Measurements from ENCODE around the gene IFI27L1. TPM values are rescaled to one million over a fixed set of nuclear protein-coding genes. Genes with fewer than 3 reads are reported as not detected.

Gene IFI27L1
- total RNA-seq, 1 experiment from 2014 or later = 12.7 TPM

DNA sequence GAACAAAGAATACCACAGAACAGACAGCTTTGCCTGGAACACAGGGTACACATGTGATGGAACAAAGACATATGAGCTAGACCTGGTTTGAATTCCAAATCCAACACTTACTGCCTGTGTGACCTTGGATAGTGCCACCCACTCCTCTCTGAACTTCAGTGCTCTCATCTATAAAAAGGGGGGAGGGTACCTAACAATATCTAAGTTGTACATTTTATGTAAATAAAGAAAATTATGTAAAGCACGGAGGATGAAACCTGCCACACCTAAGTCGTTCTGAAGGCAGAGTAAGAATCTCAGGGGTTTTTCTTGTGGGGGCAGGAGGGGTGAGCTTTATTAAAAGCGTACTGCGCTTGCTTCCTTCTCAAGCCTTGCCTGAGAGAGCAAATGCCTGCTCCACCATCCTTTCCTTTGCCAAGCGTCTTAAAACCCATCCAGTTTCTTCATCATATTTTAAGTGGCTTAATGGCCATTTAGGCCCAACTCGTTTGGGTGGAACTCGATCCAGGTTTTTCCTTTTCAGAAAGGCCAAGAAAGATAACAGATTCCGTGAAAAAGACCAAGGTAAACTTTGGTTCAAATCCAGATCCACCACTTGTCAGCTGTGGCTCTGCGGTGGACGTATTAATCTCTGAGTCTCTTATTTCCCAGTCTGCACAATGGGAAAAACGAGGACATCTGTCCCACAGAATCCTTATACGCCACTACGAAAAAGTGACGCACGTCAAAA, 1.1 kb upstream of the IFI27L1 start:
- DNase-seq (ENCODE audit: low spot score) = no peak

DNA sequence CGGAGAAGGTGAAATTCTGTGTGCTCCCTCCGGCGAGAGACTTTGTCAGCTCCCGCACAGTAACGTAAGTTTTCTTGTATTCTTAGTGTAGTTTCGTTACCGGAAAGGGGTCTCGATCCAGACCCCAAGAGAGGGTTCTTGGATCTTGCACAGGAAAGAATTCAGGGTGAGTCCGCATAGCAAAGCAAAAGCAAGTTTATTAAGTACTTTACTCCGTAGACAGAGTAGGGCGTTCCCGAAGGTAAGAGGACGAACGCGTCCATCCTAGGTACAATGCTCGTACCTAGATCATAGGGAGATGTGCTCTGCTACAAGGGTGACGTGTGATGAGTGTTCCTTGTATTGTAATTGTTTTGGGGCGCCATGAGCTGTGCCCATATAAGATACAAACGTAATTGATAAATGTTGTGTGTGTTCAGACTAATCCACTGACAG, 293 bp downstream of the IFI27L1 start:
- no peak for DNase-seq (ENCODE audit: low spot score)

DNA sequence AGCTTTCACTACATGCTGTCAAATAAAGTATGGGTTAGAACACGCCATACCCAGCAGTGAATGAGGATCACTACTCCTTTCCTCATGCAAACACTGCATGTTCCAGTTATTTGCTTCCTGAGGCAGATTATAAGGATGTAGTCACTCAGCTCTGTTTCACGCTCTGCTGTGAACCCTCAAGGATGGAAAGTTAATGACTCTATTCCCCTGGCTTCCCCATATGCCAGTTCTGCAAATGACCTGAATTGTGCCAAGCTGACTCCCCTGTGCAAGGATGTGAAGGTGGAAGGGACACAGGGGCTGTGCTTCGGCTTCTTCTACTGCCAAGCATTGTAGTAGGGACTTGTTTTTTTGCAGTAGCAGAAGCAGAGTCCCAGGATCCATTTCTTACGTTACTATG, 6.8 kb downstream of the IFI27L1 start:
- DNase-seq (ENCODE audit: low spot score) = no peak

DNA sequence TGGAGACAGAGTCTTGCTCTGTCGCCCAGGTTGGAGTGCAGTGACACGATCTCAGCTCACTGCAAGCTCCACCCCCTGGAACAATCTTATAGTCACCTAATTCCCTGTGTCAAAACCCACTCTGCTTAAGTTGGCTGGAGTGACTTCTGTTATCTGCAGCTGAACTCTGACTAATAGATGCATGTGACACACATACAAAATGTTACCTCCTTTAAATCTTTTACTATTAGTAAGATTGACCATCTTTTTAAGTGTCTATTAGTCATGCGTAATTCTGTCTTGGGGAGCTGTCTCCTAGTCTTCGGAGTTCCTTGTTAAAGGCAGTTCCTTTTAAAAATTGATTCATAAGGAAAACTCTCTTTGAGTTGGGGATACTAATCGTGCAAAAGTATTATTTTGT, 7.4 kb downstream of the IFI27L1 start:
- no peak for DNase-seq (ENCODE audit: low spot score)

DNA sequence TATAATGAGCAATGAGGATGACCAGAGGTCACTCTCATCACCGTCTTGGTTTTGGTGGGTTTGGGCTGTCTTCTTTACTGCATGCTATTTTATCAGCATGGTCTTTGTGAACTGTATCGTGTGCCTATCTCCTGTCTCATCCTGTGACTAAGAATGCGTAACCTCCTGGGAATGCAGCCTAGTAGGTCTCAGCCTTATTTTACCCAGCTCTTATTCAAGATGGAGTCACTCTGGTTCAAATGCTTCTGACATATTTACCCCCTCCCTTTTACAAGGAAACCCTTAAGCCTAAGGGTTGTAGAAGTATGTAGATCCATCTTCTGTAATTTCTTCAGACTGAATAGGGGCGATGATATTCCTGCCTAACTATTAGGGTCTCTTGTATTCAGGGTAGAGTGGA, 8.4 kb downstream of the IFI27L1 start:
- no peak for DNase-seq (ENCODE audit: low spot score)

DNA sequence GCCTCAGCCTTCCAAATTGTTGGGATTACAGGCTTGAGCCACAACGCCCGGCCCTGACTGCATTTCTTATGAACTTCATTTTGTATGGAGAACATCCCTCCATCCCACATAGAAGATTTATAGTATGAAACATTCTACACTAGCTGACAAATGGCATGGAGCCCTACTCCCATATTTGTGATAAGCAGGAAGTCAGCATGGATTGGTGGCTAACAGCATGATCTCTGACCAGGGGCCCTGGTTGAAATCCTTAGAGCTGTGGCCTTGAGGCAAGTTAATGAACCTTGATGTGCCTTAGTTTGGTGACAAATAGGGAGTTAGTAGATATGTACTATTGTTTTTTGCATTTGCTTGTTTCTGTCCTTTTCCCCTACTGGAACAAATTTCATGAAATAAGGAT, 12.3 kb downstream of the IFI27L1 start:
- no peak for DNase-seq (ENCODE audit: low spot score)

DNA sequence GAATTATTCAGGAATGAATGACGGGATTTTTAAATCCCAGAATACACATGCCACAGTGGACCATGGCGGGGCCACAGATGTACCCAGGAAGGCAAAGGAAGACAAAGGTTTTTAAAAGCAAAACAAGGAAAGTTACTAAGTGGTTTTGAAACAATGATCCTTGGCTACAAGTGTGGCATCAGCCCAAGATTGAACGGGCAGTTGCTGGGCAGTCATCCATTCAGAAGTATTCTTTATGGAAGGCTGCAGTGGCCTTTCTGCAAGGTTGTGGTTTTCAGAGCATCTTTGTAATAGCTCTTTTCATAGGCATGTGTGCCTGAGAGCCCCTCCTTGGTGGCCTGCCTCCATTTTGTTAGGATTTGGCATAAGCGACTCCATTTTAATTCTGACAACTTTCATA, 16.0 kb downstream of the IFI27L1 start:
- DNase-seq (ENCODE audit: low spot score) = no peak

DNA sequence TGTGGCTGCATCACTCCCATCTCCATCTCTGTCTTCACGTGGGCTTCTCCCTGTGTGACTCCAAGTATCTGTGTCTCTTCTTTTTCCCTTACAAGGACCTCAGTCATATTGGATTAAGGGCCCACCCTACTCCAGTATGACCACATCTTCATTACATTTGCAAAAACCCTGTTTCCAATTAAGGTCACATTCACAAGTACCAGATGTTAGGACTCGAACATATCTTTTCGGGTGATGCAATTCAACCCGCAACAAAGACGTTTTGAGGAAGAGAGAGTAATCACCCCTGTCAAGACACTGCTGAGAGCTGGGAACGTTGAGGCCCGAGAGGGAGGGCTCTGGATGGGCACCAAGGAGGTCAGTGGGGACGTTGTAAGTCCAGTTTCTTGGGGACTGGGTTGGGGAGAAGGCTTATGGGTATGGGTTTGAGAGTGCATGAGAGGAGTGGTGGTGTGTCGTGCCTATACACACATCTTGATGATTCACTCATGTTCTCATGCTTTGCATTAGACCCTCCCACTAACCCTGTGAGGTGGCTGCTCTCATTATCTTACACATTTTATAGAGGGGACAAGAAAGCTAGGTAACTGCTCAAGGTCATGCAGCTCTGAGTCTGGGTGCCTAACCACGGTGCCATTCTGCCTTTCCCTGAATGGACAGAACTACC, 17.3 kb downstream of the IFI27L1 start:
- DNase-seq (ENCODE audit: low spot score) = no peak

DNA sequence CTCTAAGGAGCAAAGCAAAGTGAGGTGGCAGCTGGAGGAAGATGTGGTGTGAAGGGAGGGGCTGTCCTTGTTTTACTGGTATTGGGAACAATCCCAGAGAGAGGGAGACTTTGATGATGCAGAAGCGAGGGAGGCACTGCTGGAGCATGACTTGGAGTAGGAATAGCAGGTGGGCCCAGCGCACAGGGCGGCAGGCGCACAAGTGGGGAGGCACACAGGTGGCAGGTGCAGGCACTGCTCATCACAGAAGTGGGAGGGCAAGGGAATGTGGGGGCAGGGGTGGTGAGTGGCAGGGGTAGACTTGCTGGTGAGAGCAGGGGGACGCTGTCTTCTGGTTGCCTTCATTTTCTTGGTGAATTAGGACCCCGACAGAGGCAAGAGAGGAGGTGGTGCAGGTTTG, 17.9 kb downstream of the IFI27L1 start:
- no peak for DNase-seq (ENCODE audit: low spot score)

DNA sequence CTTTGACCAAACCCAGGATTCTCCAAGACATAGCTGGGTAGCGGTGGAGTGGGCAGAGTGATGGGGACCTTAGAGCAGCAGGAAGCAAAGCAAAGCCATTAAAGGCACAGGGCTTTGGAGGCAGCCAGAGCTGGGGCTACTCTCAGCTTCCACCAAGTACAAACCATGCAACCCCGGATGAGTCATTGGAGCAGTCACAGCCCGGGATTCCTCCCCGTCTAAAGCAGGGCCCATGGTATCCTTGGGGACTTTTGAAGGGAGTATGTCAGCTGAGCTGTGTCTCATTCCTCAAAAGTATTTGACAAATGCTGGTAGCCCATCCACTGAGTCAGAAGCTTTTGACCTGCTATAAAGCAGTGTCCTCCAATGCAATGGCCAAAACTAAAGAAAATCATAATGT, 19.7 kb downstream of the IFI27L1 start:
- no peak for DNase-seq (ENCODE audit: low spot score)

DNA sequence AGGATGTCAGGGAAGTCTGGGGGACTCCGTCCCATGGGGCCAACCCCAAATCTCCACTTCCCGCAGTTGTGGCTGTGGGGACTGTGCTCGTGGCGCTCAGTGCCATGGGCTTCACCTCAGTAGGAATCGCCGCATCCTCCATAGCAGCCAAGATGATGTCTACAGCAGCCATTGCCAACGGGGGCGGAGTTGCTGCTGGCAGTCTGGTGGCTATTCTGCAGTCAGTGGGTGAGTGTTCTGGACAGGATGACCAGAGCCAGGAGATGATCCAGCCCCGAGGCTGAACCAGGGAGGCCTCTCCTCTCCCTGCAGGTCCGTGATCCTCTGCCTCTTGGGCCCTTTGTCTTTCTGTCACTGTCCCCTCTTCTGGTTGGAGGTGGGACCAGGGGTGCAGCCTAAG, 20.6 kb downstream of the IFI27L1 start:
- no peak for DNase-seq (ENCODE audit: low spot score)

DNA sequence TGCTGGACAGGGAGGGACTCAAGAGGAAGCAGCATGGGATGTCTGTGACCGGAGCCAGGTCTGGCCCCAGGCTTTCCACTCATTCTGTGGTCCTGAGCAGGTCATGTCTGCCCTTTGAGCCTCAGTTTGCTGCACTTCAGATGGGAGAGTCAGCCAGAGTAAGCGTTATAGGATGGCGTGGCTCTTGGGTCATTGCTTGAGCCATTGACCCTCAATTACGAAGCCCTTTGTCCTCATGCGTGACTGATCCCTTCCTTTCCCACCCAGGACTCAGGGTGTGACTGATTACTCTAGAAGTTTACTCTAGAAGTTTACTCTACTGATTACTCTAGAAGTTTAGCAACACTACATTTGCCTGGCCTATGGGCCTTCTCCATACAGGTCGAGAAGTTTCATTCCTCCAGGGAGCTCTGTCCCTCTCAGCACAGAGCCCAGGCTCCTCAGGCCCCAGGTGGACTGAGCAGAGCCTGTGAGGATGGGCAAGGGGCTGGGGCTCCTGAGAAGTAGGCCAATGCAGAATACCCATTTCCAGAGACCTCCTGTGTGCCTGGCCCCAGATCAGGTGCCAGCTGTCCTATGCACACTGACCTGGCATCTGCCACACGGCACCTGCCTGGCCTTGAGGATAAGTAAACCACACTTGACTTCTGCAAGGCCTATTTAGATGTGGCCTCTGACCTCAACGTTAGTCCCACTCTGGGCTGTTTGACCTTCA, 21.8 kb downstream of the IFI27L1 start:
- DNase-seq (ENCODE audit: low spot score) = no peak

DNA sequence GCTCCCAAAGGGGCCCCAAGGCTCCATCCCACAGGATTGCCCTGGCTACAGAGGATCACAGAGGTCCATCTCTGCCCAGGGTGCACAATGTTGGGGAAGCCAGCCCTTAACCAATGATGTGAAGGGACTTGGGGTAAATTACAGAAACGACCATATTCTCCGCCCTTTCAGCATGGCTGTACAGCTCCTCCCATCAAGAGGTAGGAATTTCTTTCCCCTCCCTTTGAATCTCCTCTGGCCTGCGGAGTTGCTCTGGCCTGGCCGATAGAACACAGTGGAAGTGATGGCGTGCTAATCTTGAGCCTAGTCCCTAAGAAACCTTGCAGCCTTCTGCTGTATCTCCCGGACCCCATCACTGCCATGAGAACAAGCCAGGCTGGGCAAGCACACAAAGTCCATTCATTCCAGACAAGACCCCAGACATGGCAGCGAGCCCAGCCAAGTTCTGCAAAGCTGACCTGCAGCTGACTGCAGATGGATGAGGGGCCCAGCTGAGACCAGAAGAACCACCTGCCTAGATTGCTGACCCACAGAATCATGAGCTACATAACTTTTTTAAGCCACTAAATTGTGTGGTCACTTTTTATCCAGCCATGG, 22.5 kb downstream of the IFI27L1 start:
- no peak for DNase-seq (ENCODE audit: low spot score)

DNA sequence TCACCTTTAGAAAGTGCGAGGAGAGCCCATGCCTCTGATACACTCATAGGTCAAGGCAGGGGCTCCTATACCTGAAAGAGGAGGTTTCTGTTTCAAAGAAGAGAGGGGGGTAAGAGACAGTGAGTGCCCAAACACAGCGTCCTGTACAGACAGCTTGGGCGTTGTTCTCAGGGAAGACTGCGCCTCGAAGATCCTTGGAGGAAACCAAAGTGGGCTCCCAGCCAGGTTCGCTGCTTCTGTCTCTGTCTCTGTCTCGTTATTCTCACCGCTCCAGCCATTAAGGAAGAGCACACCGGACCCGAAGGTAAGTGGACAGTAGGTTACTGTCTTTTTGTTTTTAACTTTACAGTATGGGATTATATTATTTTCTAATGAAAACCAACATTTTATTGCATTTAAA, 23.6 kb downstream of the IFI27L1 start:
- no peak for DNase-seq (ENCODE audit: low spot score)

DNA sequence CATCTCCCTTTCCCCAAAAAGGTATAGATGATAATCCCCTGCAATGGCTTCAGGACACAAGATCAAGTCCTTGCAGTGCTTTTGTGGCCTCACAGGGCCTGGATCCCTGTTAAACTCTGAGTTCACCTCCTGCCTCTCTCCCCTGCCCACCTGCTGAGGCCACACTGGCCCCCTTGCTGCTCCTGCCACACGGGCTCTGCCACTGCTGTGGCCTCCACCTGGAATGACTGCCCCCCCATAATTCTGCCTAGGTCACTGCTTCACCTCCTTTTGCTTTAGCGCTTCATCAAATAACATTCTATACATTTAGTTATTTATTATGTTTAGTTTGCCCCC, 28.8 kb downstream of the IFI27L1 start:
- DNase-seq (ENCODE audit: low spot score) = no peak

DNA sequence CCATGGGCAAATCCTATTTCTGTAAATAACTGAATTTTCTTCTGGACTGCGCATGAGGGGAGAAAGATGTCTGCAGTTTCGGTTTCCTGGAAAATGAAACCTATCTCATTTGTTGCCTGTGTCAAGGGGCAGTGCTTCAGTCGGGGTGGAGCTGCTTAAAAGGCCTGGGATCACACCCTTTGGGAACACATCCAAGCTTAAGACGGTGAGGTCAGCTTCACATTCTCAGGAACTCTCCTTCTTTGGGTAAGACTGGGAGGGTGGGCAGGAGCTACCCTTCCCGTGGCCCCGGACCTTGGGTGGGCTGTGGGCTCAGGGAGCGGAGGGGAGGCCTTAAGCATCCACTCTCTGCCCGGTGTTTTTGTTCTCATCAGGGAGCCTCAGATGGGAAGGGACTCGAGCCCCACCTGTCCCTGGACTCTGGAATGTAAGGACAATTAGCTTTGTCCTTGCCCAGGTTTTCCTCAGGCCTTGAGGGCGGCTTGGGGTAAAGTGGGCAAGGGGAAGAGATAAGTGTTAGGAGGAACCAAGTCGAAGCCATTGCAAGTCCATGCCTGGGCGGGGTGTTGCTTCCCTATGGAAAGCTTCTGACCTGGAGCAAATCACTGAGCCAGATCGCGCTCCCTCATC, 29.6 kb downstream of the IFI27L1 start, which contains the start of gene IFI27:
Gene IFI27, plus strand, starts transcription at position 185 of the 630 bp plus-strand sequence.
- peak; percentile 67 for DNase-seq (ENCODE audit: low spot score)

DNA sequence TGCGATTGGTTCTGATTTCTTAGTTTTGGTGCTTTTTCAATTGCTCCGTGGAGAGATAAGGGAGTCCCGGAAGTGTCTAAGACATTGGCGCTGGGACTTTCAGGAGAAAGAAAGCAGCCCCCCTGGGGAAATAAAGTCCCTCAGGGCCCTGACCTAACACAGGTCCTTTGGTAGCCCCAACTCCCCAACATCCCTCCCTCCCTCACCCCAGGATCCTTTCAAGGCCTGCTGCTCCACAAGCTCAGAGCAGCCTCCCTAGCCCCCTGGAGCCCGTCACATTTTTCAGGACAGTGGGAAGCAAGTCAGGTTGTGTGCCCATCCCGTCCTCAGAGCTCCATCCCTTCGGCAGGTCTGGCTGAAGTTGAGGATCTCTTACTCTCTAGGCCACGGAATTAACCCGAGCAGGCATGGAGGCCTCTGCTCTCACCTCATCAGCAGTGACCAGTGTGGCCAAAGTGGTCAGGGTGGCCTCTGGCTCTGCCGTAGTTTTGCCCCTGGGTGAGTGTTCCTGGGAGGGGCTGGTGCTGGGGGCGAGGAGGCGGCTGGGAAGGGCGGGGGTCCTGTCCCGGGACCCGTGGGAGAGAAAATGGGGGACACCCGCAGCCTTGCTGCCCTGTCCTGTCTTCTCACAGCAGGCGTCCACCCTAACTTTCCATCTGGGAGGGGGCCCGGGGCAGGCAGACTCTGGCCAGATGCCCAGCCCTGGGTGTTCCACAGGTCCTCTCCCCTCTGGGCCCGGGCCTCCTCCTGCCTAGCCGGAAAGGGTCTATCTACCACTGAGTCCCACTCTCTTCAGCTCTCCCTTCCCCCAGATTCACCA, 30.4 kb downstream of the IFI27L1 start:
- no peak for DNase-seq (ENCODE audit: low spot score)

DNA sequence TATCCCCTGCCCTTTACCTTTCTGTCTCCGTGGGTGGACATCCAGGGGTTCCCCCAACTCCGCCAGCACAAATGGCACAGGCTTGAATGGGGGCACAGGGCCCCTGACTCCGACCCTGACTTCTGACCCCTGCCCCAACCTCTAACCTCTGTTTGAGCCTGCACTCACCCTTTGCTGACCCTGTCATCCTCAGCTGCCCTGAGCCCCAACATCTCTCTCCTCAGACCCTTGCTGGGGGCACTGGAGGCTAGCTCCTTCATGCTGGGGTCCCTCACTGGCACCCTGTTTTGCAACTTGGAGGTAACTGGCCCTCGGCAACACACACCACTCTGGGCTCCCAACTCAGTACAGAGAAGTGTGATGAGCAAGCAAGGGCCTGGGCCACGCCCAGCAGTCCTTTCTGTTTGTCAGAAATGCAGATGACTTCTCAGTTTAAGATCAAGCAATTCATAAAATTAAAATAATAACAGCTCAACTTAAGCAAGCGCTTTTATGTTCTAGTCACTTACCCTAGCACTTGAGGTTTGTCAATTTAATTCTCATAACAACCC, 31.5 kb downstream of the IFI27L1 start:
- no peak for DNase-seq (ENCODE audit: low spot score)

DNA sequence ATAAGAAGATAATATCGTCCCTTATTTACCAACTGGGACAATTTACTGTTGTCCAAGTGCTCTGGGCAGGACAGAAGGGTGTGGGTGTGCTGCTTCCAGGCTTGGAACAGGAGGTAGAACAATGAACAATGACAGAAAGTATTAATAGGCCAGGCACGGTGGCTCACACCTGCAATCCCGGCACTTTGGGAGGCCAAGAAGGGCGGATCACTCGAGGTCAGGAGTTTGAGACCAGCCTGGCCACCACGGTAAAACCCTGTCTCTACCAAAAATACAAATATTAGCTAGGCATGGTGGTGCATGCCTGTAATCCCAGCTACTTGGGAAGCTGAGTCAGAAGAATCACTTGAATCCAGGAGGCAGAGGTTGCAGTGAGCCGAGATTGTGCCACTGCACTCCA, 32.0 kb downstream of the IFI27L1 start:
- no peak for DNase-seq (ENCODE audit: low spot score)

DNA sequence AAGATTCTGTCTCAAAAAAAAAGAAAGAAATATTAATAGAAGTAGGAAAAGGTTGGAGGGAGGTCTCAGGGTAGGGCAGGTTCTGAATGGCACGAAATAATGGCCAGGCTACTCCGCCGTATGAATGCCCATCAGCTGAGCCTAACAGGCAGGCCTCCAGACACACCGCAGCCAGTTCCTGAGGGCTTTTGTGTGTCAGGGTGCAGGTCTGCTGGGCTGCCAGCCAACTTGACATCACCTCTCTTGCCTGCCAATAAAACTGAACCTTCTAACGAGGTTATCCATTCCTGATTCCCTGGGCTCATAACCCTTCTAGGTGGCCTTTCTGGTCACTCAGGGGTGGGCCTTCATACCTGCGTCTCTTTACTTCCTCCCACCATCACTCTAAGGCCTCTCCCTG, 32.4 kb downstream of the IFI27L1 start:
- no peak for DNase-seq (ENCODE audit: low spot score)

All from HT-29 (cell line).